ENCODE data around the gene NECAB2.

The NECAB2 gene

GRCh38 chr16:83973581-83974385 lies 5.7 kb downstream of the NECAB2 start:
- WGBS (ENCODE audit: insufficient coverage) = 85% methylated on average over 20 of the region's 22 CpGs
- POLR2A ChIA-PET = no interaction called here
- CTCF ChIA-PET = no interaction called here
- DNase-seq = no peak
- Histone ChIP-seq H3K9me3 (ENCODE audit: control extremely low read depth in 1 of 5, control insufficient read depth in 4 of 5, insufficient read depth in 2 of 5, low read depth in 1 of 5, low read length in 4 of 5) (peaks cover 0 to 15% (median 13%) of the 10 kb centered on the region in 5 experiments), H3K27me3 (replicated peaks in 2 of 5; ENCODE audit: control insufficient read depth in 4 of 5, insufficient read depth in 5 of 5, low read length in 4 of 5) (peaks cover 3 to 97% (median 26%) of the 10 kb centered on the region in 5 experiments), H3K27ac (ENCODE audit: insufficient read depth in 1 of 2, low read depth in 1 of 2, low read length in 2 of 2, poor library complexity in 1 of 2, severe bottlenecking in 2 of 2) (no peak overlapping the region), H3K4me3 (ENCODE audit: control insufficient read depth in 1 of 7, extremely low read depth in 1 of 7, insufficient read depth in 4 of 7, low read depth in 2 of 7, low read length in 6 of 7) (no peak overlapping the region), H3K4me1 (ENCODE audit: control extremely low read depth in 1 of 4, control insufficient read depth in 4 of 4, insufficient read depth in 4 of 4, low read length in 3 of 4) (peaks cover 0 to 2% (median 0%) of the 10 kb centered on the region in 4 experiments), H3K36me3 (ENCODE audit: control insufficient read depth in 4 of 4, insufficient read depth in 4 of 4, low read length in 3 of 4) (no peaks in the 10 kb centered on the region)

GRCh38 chr16:83974475-83974874 lies 6.4 kb downstream of the NECAB2 start:
- Histone ChIP-seq H3K36me3 (ENCODE audit: control insufficient read depth in 4 of 4, insufficient read depth in 4 of 4, low read length in 3 of 4) (no peaks in the 10 kb centered on the region), H3K27ac (ENCODE audit: insufficient read depth in 1 of 2, low read depth in 1 of 2, low read length in 2 of 2, poor library complexity in 1 of 2, severe bottlenecking in 2 of 2) (no peak overlapping the region), H3K4me3 (ENCODE audit: control insufficient read depth in 1 of 7, extremely low read depth in 1 of 7, insufficient read depth in 4 of 7, low read depth in 2 of 7, low read length in 6 of 7) (no peak overlapping the region), H3K9me3 (ENCODE audit: control extremely low read depth in 1 of 5, control insufficient read depth in 4 of 5, insufficient read depth in 2 of 5, low read depth in 1 of 5, low read length in 4 of 5) (peaks cover 0 to 21% (median 20%) of the 10 kb centered on the region in 5 experiments), H3K4me1 (ENCODE audit: control extremely low read depth in 1 of 4, control insufficient read depth in 4 of 4, insufficient read depth in 4 of 4, low read length in 3 of 4) (no peaks in the 10 kb centered on the region), H3K27me3 (replicated peaks in 2 of 5; ENCODE audit: control insufficient read depth in 4 of 5, insufficient read depth in 5 of 5, low read length in 4 of 5) (peaks cover 3 to 98% (median 26%) of the 10 kb centered on the region in 5 experiments)
- POLR2A ChIA-PET = no interaction called here
- CTCF ChIA-PET = no interaction called here
- DNase-seq = no peak
- WGBS (ENCODE audit: insufficient coverage) = 79% methylated on average over 7 of the region's 7 CpGs

- CTCF ChIA-PET = no interaction called here
- peaks cover 0 to 28% (median 24%) of the 10 kb centered on the region in 5 experiments for H3K9me3 ChIP-seq (ENCODE audit: control extremely low read depth in 1 of 5, control insufficient read depth in 4 of 5, insufficient read depth in 2 of 5, low read depth in 1 of 5, low read length in 4 of 5)
- WGBS (ENCODE audit: insufficient coverage) = 83% methylated on average over 14 of the region's 15 CpGs
- POLR2A ChIA-PET = no interaction called here
- no peak overlapping the region for H3K27ac ChIP-seq (ENCODE audit: insufficient read depth in 1 of 2, low read depth in 1 of 2, low read length in 2 of 2, poor library complexity in 1 of 2, severe bottlenecking in 2 of 2)
- H3K4me1 ChIP-seq (ENCODE audit: control extremely low read depth in 1 of 4, control insufficient read depth in 4 of 4, insufficient read depth in 4 of 4, low read length in 3 of 4) = no peaks in the 10 kb centered on the region
- DNase-seq = no peak
- H3K4me3 ChIP-seq (ENCODE audit: control insufficient read depth in 1 of 7, extremely low read depth in 1 of 7, insufficient read depth in 4 of 7, low read depth in 2 of 7, low read length in 6 of 7) = no peak overlapping the region
- H3K27me3 ChIP-seq (replicated peaks in 2 of 5; ENCODE audit: control insufficient read depth in 4 of 5, insufficient read depth in 5 of 5, low read length in 4 of 5) = peaks cover 3 to 92% (median 23%) of the 10 kb centered on the region in 5 experiments
- no peaks in the 10 kb centered on the region for H3K36me3 ChIP-seq (ENCODE audit: control insufficient read depth in 4 of 4, insufficient read depth in 4 of 4, low read length in 3 of 4)
Measured at GRCh38 chr16:83975590-83976260, 7.7 kb downstream of the NECAB2 start.

GRCh38 chr16:83977056-83977815 lies 9.2 kb downstream of the NECAB2 start:
- Histone ChIP-seq H3K9me3 (ENCODE audit: control extremely low read depth in 1 of 5, control insufficient read depth in 4 of 5, insufficient read depth in 2 of 5, low read depth in 1 of 5, low read length in 4 of 5) (peaks cover 0 to 28% (median 24%) of the 10 kb centered on the region in 5 experiments), H3K27ac (ENCODE audit: insufficient read depth in 1 of 2, low read depth in 1 of 2, low read length in 2 of 2, poor library complexity in 1 of 2, severe bottlenecking in 2 of 2) (no peak overlapping the region), H3K4me3 (ENCODE audit: control insufficient read depth in 1 of 7, extremely low read depth in 1 of 7, insufficient read depth in 4 of 7, low read depth in 2 of 7, low read length in 6 of 7) (no peak overlapping the region), H3K36me3 (ENCODE audit: control insufficient read depth in 4 of 4, insufficient read depth in 4 of 4, low read length in 3 of 4) (no peaks in the 10 kb centered on the region), H3K27me3 (replicated peaks in 2 of 5; ENCODE audit: control insufficient read depth in 4 of 5, insufficient read depth in 5 of 5, low read length in 4 of 5) (peaks cover 3 to 79% (median 15%) of the 10 kb centered on the region in 5 experiments), H3K4me1 (ENCODE audit: control extremely low read depth in 1 of 4, control insufficient read depth in 4 of 4, insufficient read depth in 4 of 4, low read length in 3 of 4) (no peaks in the 10 kb centered on the region)
- DNase-seq = no peak
- 97% methylated on average over 5 of the region's 6 CpGs for WGBS (ENCODE audit: insufficient coverage)
- ChIA-PET CTCF (interaction anchor here (1.1 to 1.6 kb wide), 2 partner anchors 84 to 89 kb away, joined by 4 read pairs; no protein-coding TSS in a partner anchor), POLR2A (no interaction called here)

- DNase-seq = no peak
- H3K36me3 ChIP-seq (ENCODE audit: control insufficient read depth in 4 of 4, insufficient read depth in 4 of 4, low read length in 3 of 4) = no peaks in the 10 kb centered on the region
- H3K4me1 ChIP-seq (ENCODE audit: control extremely low read depth in 1 of 4, control insufficient read depth in 4 of 4, insufficient read depth in 4 of 4, low read length in 3 of 4) = no peaks in the 10 kb centered on the region
- ChIA-PET POLR2A (no interaction called here), CTCF (interaction anchor here (1.3 to 1.6 kb wide), 2 partner anchors 88 to 99 kb away, joined by 3 to 4 read pairs; no protein-coding TSS in a partner anchor)
- H3K27ac ChIP-seq (ENCODE audit: insufficient read depth in 1 of 2, low read depth in 1 of 2, low read length in 2 of 2, poor library complexity in 1 of 2, severe bottlenecking in 2 of 2) = no peak overlapping the region
- peaks cover 0 to 28% (median 24%) of the 10 kb centered on the region in 5 experiments for H3K9me3 ChIP-seq (ENCODE audit: control extremely low read depth in 1 of 5, control insufficient read depth in 4 of 5, insufficient read depth in 2 of 5, low read depth in 1 of 5, low read length in 4 of 5)
- H3K4me3 ChIP-seq (ENCODE audit: control insufficient read depth in 1 of 7, extremely low read depth in 1 of 7, insufficient read depth in 4 of 7, low read depth in 2 of 7, low read length in 6 of 7) = no peak overlapping the region
- H3K27me3 ChIP-seq (replicated peaks in 2 of 5; ENCODE audit: control insufficient read depth in 4 of 5, insufficient read depth in 5 of 5, low read length in 4 of 5) = peaks cover 3 to 75% (median 13%) of the 10 kb centered on the region in 5 experiments
- no CpG with 5 or more reads among the region's 5 CpGs for WGBS (ENCODE audit: insufficient coverage)
Measured at GRCh38 chr16:83978401-83978904, 10.4 kb downstream of the NECAB2 start.

GRCh38 chr16:83979441-83979840 lies 11.4 kb downstream of the NECAB2 start:
- ChIA-PET POLR2A (no interaction called here), CTCF (interaction anchor here (1.2 to 1.3 kb wide), 2 partner anchors 23 to 98 kb away, joined by 3 read pairs; no protein-coding TSS in a partner anchor)
- no peak for DNase-seq
- Histone ChIP-seq H3K27ac (ENCODE audit: insufficient read depth in 1 of 2, low read depth in 1 of 2, low read length in 2 of 2, poor library complexity in 1 of 2, severe bottlenecking in 2 of 2) (no peak overlapping the region), H3K4me1 (ENCODE audit: control extremely low read depth in 1 of 4, control insufficient read depth in 4 of 4, insufficient read depth in 4 of 4, low read length in 3 of 4) (no peaks in the 10 kb centered on the region), H3K27me3 (replicated peaks in 2 of 5; ENCODE audit: control insufficient read depth in 4 of 5, insufficient read depth in 5 of 5, low read length in 4 of 5) (peaks cover 0 to 65% (median 11%) of the 10 kb centered on the region in 5 experiments), H3K36me3 (ENCODE audit: control insufficient read depth in 4 of 4, insufficient read depth in 4 of 4, low read length in 3 of 4) (no peaks in the 10 kb centered on the region), H3K4me3 (ENCODE audit: control insufficient read depth in 1 of 7, extremely low read depth in 1 of 7, insufficient read depth in 4 of 7, low read depth in 2 of 7, low read length in 6 of 7) (no peak overlapping the region), H3K9me3 (ENCODE audit: control extremely low read depth in 1 of 5, control insufficient read depth in 4 of 5, insufficient read depth in 2 of 5, low read depth in 1 of 5, low read length in 4 of 5) (peaks cover 0 to 28% (median 24%) of the 10 kb centered on the region in 5 experiments)
- WGBS (ENCODE audit: insufficient coverage) = 100% methylated on average over 1 of the region's 7 CpGs
